Vagina (tissue), 2 donors: Measurements from ENCODE around the gene UACA.

Experiments used
- POLR2A ChIP-seq, 2 donors: fragments of 450-650 bp; IDR thresholded peaks; one replicate each; pipeline ENCODE4 v1.6.1; 2017; ENCODE audit warnings: antibody characterized with exemption in 2 of 2, mild to moderate bottlenecking in 2 of 2, moderate library complexity in 2 of 2
- TF ChIP-seq, protein P1 (sequence below), 3 experiments: fragments of 450-650 bp in 2 of 3; fragments of 200-600 bp in 1 of 3; sonication (generic) in 1 of 3; IDR thresholded peaks; one replicate each; pipeline ENCODE4 v1.5.1; 2017 to 2019; ENCODE audit warnings: antibody characterized with exemption in 3 of 3, mild to moderate bottlenecking in 2 of 3, moderate library complexity in 2 of 3

DNA sequence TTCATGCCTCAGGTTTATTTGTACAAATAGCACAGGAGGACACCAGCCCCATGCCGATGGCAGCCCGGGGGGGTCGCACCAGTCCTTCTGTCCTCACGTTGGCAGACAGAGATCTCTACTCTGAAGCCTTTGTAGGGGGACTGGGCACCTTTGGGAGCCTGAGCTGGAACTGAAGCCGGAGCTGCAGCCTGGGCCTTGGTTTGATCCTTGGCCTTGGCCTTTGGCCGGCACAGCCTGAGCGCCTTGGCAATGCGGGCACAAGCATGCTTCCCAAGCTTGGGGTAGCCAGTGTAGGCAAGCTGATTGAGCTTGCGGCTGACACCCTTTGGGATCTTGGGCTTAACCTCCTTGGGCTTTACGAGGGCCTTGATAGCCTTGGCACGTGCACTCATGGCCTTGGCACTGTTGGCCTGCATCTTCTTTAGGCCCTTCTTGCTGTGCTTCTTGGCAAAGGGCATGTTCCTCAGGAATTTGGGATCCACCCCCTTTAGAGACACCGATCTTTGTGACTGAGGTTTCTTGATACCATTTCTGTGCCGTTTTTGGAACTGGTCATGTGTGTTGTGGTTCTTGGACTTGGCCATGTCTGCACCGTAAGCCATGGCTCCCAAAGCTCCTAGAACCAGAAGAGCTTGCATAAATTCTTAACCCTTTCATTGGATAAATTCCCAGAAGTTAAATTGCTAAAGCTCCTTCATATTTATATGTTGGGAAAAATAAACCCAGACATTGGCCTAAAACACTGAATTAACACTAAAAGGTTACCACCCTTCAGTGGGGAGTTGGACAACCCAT is 33.4 kb upstream of the UACA start:
- TF ChIP-seq, protein P1, sequence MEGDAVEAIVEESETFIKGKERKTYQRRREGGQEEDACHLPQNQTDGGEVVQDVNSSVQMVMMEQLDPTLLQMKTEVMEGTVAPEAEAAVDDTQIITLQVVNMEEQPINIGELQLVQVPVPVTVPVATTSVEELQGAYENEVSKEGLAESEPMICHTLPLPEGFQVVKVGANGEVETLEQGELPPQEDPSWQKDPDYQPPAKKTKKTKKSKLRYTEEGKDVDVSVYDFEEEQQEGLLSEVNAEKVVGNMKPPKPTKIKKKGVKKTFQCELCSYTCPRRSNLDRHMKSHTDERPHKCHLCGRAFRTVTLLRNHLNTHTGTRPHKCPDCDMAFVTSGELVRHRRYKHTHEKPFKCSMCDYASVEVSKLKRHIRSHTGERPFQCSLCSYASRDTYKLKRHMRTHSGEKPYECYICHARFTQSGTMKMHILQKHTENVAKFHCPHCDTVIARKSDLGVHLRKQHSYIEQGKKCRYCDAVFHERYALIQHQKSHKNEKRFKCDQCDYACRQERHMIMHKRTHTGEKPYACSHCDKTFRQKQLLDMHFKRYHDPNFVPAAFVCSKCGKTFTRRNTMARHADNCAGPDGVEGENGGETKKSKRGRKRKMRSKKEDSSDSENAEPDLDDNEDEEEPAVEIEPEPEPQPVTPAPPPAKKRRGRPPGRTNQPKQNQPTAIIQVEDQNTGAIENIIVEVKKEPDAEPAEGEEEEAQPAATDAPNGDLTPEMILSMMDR (IDR thresholded peaks at IDR 0.05), result no peak
- no peak for TF ChIP-seq POLR2A (IDR thresholded peaks at IDR 0.05)
